Tibial nerve (tissue), 3 donors: ENCODE results near the gene FGGY.

Source experiments
- POLR2A ChIP-seq, 2 donors: fragments of 450-650 bp; IDR thresholded peaks; one replicate each; pipeline ENCODE4 v1.6.1; 2017; ENCODE audit warnings: antibody characterized with exemption in 2 of 2, mild to moderate bottlenecking in 2 of 2, moderate library complexity in 2 of 2
- TF ChIP-seq, protein P1 (sequence below), 5 experiments: fragments of 200-600 bp in 3 of 5; fragments of 450-650 bp in 2 of 5; sonication (generic) in 3 of 5; IDR thresholded peaks; one replicate each; pipeline ENCODE4 v1.5.1; 2016 to 2019; ENCODE audit warnings: antibody characterized with exemption in 5 of 5, mild to moderate bottlenecking in 3 of 5, moderate library complexity in 2 of 5

DNA sequence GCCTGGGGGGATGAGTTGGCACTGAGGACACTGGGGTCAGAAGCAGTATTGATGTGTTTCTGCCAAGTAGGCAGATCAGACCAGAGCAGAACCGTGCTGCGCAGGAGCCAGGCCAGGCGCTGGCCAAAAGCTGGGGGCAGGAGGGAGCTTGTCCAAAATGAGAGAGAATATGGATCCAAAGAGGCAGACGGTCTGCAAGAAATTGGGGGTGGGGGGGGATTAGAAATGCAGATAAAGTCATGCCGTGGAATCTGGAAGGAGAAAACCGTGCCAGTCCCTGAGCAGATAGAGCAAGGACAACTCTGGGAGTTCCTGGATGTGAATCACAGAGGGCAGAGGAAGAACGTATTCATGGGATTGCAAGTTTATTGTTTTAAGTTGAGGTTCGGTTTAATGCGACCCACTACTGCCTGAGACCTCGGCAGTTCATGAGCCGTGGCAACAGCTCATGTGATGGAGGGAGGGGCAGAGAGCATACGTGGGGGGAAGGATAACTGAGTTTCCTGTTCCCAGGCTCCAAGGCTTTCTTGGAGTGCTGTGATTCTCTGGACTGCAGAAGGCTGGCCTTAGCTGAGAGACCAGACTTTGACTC is 224.0 kb downstream of the FGGY start:
- TF ChIP-seq, protein P1, sequence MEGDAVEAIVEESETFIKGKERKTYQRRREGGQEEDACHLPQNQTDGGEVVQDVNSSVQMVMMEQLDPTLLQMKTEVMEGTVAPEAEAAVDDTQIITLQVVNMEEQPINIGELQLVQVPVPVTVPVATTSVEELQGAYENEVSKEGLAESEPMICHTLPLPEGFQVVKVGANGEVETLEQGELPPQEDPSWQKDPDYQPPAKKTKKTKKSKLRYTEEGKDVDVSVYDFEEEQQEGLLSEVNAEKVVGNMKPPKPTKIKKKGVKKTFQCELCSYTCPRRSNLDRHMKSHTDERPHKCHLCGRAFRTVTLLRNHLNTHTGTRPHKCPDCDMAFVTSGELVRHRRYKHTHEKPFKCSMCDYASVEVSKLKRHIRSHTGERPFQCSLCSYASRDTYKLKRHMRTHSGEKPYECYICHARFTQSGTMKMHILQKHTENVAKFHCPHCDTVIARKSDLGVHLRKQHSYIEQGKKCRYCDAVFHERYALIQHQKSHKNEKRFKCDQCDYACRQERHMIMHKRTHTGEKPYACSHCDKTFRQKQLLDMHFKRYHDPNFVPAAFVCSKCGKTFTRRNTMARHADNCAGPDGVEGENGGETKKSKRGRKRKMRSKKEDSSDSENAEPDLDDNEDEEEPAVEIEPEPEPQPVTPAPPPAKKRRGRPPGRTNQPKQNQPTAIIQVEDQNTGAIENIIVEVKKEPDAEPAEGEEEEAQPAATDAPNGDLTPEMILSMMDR (IDR thresholded peaks at IDR 0.05) = no peak
- no peak for TF ChIP-seq POLR2A (IDR thresholded peaks at IDR 0.05)
